Fibroblast of lung (primary cell): ENCODE measurements around the gene ZNF513.

Source experiments
- EZH2 ChIP-seq: IDR thresholded peaks from 2 replicates; pipeline ENCODE4 v1.5.1; 2012; ENCODE audit warnings: low read length, control low read depth, mild to moderate bottlenecking; ENCODE audit errors: missing control alignments
- TF ChIP-seq, protein P1 (sequence below), 2 donors: IDR thresholded peaks in 1 of 2; conservative IDR thresholded peaks in 1 of 2; 1 replicate in 1 of 2; 2 replicates in 1 of 2; pipeline ENCODE4 v1.5.1; 2011 to 2012; ENCODE audit warnings: low read length in 2 of 2, control low read depth in 1 of 2, inconsistent platforms in 1 of 2, low read depth in 1 of 2, mild to moderate bottlenecking in 1 of 2

DNA sequence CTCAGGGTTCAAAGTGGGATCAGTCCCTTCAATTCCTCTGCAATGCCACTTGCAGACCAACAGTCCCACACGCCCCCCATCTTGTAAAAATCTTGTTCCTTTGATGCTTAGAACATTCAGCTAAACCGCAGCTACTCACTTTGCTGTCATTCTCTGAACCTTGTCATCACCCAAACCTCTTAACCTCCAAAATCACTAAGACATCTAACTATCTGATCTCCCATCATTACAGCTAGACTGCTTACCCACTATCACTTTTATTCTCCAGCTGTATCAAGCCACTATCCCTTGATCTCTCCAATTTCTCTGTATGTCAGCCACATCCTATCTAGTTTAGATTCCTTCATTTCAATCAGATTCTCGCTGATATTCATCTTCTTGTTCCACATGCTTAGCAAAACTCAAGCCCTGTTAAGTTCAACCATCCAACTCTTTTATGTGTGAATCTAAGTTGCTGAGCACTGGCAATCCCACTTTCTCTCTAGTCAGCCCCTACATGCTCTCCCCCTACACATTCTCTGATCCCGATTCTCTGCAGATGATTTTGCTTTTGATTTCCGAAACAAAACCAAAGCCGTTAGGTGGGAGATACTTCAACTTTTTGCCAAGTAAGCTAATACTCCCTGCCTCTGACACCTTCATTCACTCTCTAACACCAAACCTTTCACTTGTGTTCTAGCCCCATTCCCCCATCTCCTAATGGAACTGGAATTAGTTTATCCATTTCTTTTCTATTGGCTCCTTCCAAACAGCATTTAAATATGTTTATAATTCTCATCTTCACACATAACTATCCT lies 28.5 kb downstream of the ZNF513 start:
- TF ChIP-seq, protein P1, sequence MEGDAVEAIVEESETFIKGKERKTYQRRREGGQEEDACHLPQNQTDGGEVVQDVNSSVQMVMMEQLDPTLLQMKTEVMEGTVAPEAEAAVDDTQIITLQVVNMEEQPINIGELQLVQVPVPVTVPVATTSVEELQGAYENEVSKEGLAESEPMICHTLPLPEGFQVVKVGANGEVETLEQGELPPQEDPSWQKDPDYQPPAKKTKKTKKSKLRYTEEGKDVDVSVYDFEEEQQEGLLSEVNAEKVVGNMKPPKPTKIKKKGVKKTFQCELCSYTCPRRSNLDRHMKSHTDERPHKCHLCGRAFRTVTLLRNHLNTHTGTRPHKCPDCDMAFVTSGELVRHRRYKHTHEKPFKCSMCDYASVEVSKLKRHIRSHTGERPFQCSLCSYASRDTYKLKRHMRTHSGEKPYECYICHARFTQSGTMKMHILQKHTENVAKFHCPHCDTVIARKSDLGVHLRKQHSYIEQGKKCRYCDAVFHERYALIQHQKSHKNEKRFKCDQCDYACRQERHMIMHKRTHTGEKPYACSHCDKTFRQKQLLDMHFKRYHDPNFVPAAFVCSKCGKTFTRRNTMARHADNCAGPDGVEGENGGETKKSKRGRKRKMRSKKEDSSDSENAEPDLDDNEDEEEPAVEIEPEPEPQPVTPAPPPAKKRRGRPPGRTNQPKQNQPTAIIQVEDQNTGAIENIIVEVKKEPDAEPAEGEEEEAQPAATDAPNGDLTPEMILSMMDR (conservative IDR thresholded peaks at IDR 0.05 in 1 of 2, IDR thresholded peaks at IDR 0.05 in 1 of 2; ENCODE audit: low read depth in 1 of 2, low read length in 2 of 2) = no peak
- no peak for TF ChIP-seq EZH2
